Gastroesophageal sphincter (tissue), 4 donors: ENCODE results near the gene PTPRN2. TPM values are rescaled to one million over a fixed set of nuclear protein-coding genes. Genes with fewer than 3 reads are reported as not detected.

Experiments
- ATAC-seq: fragments of 150-250 bp; one replicate; pipeline ENCODE4 v1.9.1; 2016; ENCODE audit warnings: mild to moderate bottlenecking, moderate library complexity
- H3K27ac ChIP-seq, 4 donors: fragments of 200-600 bp; sonication (generic) in 3 of 4; 1 replicate in 3 of 4; 2 replicates in 1 of 4; pipeline ENCODE4 v1.5.1; 2016 to 2019
- H3K27me3 ChIP-seq: fragments of 200-600 bp; sonication (generic); one replicate; pipeline ENCODE4 v1.5.1; 2019
- H3K36me3 ChIP-seq, 2 donors: fragments of 200-600 bp; sonication (generic); one replicate each; pipeline ENCODE4 v1.5.1; 2019; ENCODE audit warnings: control low read depth in 1 of 2
- H3K4me1 ChIP-seq, 3 donors: fragments of 200-600 bp; sonication (generic); 1 replicate in 2 of 3; 2 replicates in 1 of 3; pipeline ENCODE4 v1.5.1; 2016 to 2019; ENCODE audit warnings: control low read depth in 2 of 3
- H3K4me3 ChIP-seq, 2 donors: fragments of 200-600 bp; sonication (generic); one replicate each; pipeline ENCODE4 v1.5.1; 2019; ENCODE audit warnings: mild to moderate bottlenecking in 1 of 2, moderate library complexity in 1 of 2
- H3K9me3 ChIP-seq, 3 donors: fragments of 200-600 bp; sonication (generic); one replicate each; pipeline ENCODE4 v1.5.1; 2017 to 2019; ENCODE audit warnings: control low read depth in 2 of 3
- CTCF ChIP-seq, 4 experiments: fragments of 200-600 bp in 2 of 4; fragments of 450-650 bp in 2 of 4; sonication (generic) in 1 of 4; IDR thresholded peaks; one replicate each; pipeline ENCODE4 v1.5.1; 2017 to 2019; ENCODE audit warnings: antibody characterized with exemption in 4 of 4, mild to moderate bottlenecking in 2 of 4, moderate library complexity in 2 of 4
- EP300 ChIP-seq: sonication (generic); formaldehyde crosslinking; IDR thresholded peaks from one replicate; pipeline ENCODE4 v1.6.1; 2017; ENCODE audit warnings: antibody characterized with exemption, mild to moderate bottlenecking
- POLR2A ChIP-seq, 2 donors: fragments of 450-650 bp; IDR thresholded peaks; one replicate each; pipeline ENCODE4 v1.6.1; 2017; ENCODE audit warnings: antibody characterized with exemption in 2 of 2, mild to moderate bottlenecking in 2 of 2, moderate library complexity in 1 of 2
- POLR2AphosphoS5 ChIP-seq: sonication (generic); formaldehyde crosslinking; IDR thresholded peaks from one replicate; pipeline ENCODE4 v1.6.1; 2017; ENCODE audit warnings: antibody characterized with exemption
- WGBS, 2 donors: methylation state at CpG; one replicate each; pipeline ENCODE4 v1.1.5; 2018; ENCODE audit warnings: low coverage in 1 of 2; 5-methylcytosine and 5-hydroxymethylcytosine counted together
- total RNA-seq, 4 donors: library from RNA; depleted of rRNA; stranded (reverse); fragments of >200 nt; gene quantifications; one replicate each; pipeline ENCODE4 v1.1.0, GENCODE V29; 2016

The PTPRN2 gene
- total RNA-seq, 4 donors from 2014 or later = 1.7 to 4.7 (median 3.3) TPM

DNA sequence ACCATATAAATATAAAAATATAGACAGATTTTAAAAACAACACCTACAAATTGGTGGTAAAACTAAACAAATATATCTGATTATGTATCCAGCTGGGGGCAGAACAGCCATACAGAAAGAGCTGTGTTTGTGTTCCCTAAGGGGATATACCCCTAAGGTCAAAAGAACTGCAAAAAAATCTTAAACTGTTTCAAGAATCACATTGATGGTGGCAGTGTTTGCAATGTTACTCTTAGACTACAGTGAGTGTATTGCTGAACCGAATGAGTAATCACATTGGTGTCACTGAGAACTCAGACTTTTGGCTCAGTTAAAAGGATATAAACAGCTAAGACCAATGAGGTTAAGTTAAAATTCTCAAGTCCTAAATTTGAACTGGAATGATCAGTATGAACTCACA lies 27.1 kb upstream of the PTPRN2 start:
- H3K27me3 ChIP-seq = no peaks in the 10 kb centered on the region
- H3K4me1 ChIP-seq = no peaks in the 10 kb centered on the region
- no peaks in the 10 kb centered on the region for H3K9me3 ChIP-seq
- no peaks in the 10 kb centered on the region for H3K36me3 ChIP-seq
- H3K4me3 ChIP-seq = no peak overlapping the region
- WGBS, 2 donors = 38 to 41% methylated on average over 1 of the region's 1 CpG
- H3K27ac ChIP-seq = no peak overlapping the region
- TF ChIP-seq CTCF (IDR thresholded peaks at IDR 0.05) = no peak
- TF ChIP-seq POLR2A (IDR thresholded peaks at IDR 0.05) = no peak
- no peak for TF ChIP-seq POLR2AphosphoS5
- TF ChIP-seq EP300 = no peak
- ATAC-seq = no peak

GRCh38 chr7:158613481-158613880 lies 25.9 kb upstream of the PTPRN2 start:
- no peaks in the 10 kb centered on the region for H3K27me3 ChIP-seq
- H3K4me3 ChIP-seq = no peak overlapping the region
- no peaks in the 10 kb centered on the region for H3K36me3 ChIP-seq
- WGBS, 2 donors = 83 to 96% methylated on average over 1 to 2 of the region's 2 CpGs
- ATAC-seq = no peak
- no peaks in the 10 kb centered on the region for H3K4me1 ChIP-seq
- TF ChIP-seq EP300 (no peak), POLR2A (IDR thresholded peaks at IDR 0.05) (no peak), POLR2AphosphoS5 (no peak), CTCF (IDR thresholded peaks at IDR 0.05) (no peak)
- H3K27ac ChIP-seq = no peak overlapping the region
- H3K9me3 ChIP-seq = no peaks in the 10 kb centered on the region

DNA sequence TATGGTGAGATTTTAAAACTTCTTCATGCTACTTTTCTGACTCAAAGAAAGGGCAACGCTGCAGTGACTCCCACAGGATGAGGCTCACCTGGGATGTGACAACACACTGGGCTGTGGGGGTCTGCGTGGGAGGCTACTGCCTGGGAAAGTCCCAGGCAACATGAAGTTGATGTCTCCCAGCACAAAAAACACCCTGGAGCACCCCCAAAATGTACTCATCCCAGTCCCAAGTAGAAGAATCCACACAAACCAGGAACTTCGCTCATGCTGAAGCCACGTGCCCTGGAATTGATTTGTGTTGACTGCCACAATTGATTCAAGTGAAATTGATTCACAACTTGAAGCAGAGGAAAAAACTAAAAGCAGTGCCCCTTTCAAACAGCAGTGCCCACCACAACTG lies 24.9 kb upstream of the PTPRN2 start:
- Histone ChIP-seq H3K27me3 (no peaks in the 10 kb centered on the region), H3K36me3 (peaks cover 0 to 5% of the 10 kb centered on the region in 2 donors), H3K27ac (no peak overlapping the region), H3K4me1 (no peaks in the 10 kb centered on the region), H3K9me3 (no peaks in the 10 kb centered on the region), H3K4me3 (no peak overlapping the region)
- no peak for ATAC-seq
- 65 to 100% methylated on average over 2 to 3 of the region's 4 CpGs for WGBS, 2 donors
- no peak for TF ChIP-seq CTCF (IDR thresholded peaks at IDR 0.05)
- no peak for TF ChIP-seq POLR2AphosphoS5
- TF ChIP-seq EP300 = no peak
- TF ChIP-seq POLR2A (IDR thresholded peaks at IDR 0.05) = no peak

- Histone ChIP-seq H3K4me1 (no peaks in the 10 kb centered on the region), H3K27ac (no peak overlapping the region), H3K9me3 (no peaks in the 10 kb centered on the region), H3K36me3 (peaks cover 0 to 11% of the 10 kb centered on the region in 2 donors), H3K27me3 (no peaks in the 10 kb centered on the region), H3K4me3 (no peak overlapping the region)
- 60 to 67% methylated on average over 2 to 4 of the region's 8 CpGs for WGBS, 2 donors
- TF ChIP-seq EP300 (no peak), POLR2AphosphoS5 (no peak), POLR2A (IDR thresholded peaks at IDR 0.05) (no peak), CTCF (IDR thresholded peaks at IDR 0.05) (no peak)
- no peak for ATAC-seq
Observed at GRCh38 chr7:158611541-158611940, 23.9 kb upstream of the PTPRN2 start.

DNA sequence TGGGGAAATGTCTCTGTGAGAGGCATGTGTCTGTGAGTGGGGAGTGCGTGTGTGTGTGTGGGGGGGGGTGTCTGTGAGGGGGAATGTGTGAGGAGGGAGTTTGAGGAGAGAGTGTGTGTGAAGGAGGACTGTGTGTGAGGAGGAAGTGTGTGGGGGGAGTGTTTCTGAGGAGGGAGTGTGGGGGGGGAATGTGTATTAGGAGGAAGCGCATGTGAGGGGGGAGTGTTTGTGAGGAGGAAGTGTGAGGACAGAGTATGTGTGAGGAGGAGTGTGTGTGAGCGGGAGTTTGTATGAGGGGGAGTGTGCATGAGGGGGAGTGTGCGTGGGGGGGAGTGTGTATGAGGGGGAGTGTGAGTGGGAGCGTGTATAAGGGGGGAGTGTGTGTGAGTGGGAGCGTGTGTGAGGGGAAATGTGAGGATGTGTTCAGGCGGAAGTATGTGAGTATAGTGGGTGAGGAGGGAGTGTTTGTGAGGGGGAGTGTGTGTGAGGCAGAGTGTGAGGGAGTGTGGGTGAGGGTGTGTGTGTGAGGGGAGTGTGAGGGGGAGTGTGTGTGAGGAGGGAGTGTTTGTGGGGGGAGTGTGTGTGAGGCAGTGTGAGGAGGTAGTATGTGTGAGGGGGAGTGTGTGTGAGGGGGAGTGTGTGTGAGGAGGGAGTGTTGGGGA lies 21.8 kb upstream of the PTPRN2 start:
- H3K27me3 ChIP-seq = no peaks in the 10 kb centered on the region
- no peaks in the 10 kb centered on the region for H3K9me3 ChIP-seq
- peaks cover 0 to 11% of the 10 kb centered on the region in 2 donors for H3K36me3 ChIP-seq
- H3K4me3 ChIP-seq = no peak overlapping the region
- no peak for ATAC-seq
- WGBS, 2 donors = 92 to 95% methylated on average over 5 to 7 of the region's 7 CpGs
- no peak overlapping the region for H3K27ac ChIP-seq
- no peak for TF ChIP-seq EP300
- no peak for TF ChIP-seq POLR2AphosphoS5
- TF ChIP-seq CTCF (IDR thresholded peaks at IDR 0.05) = no peak
- TF ChIP-seq POLR2A (IDR thresholded peaks at IDR 0.05) = no peak
- no peaks in the 10 kb centered on the region for H3K4me1 ChIP-seq
